ENCODE data around the gene HECTD4. TPM values are rescaled to one million over a fixed set of nuclear protein-coding genes. Genes with fewer than 3 reads are reported as not detected.

HECTD4 gene
- total and polyA plus RNA-seq, 11 donors = 6.3 to 30.7 (median 23.1) TPM

DNA sequence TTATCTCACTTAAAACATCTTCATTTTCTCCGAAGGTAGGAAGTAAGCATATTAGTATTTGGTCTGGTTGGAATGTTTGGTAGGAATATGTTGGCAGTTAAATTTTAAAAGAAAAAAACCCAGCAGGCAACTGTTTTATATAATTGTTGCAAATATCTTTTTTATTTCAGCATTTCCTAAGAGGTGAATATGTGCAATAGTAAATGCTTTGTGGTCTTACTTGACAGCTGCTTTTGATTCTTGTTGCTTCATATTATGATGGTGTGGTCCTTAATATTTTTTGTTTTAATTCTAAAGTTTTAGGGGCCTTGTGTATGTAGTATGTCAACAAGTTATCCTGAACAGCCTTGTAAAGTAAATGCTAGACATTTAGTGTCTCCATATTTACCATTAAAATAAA, 250.5 kb downstream of the HECTD4 start:
- Histone ChIP-seq H3K4me1 (peaks cover 3 to 68% (median 49%) of the 10 kb centered on the region in 12 donors), H3K4me3 (peak overlapping the region in 1 of 12 donors; percentile 36), H3K27ac (peak overlapping the region in 5 of 12 donors; percentile 44 to 95 (median 67)), H3K36me3 (peaks cover 0 to 51% (median 28%) of the 10 kb centered on the region in 9 donors), H3K9me3 (no peaks in the 10 kb centered on the region), H3K27me3 (no peaks in the 10 kb centered on the region)
- ATAC-seq (no peak), DNase-seq (no peak)
- intact Hi-C loops (cut with DNase I) = no loop called here
- no peak for TF ChIP-seq POLR2A (IDR thresholded peaks at IDR 0.05)
- TF ChIP-seq, protein P1, sequence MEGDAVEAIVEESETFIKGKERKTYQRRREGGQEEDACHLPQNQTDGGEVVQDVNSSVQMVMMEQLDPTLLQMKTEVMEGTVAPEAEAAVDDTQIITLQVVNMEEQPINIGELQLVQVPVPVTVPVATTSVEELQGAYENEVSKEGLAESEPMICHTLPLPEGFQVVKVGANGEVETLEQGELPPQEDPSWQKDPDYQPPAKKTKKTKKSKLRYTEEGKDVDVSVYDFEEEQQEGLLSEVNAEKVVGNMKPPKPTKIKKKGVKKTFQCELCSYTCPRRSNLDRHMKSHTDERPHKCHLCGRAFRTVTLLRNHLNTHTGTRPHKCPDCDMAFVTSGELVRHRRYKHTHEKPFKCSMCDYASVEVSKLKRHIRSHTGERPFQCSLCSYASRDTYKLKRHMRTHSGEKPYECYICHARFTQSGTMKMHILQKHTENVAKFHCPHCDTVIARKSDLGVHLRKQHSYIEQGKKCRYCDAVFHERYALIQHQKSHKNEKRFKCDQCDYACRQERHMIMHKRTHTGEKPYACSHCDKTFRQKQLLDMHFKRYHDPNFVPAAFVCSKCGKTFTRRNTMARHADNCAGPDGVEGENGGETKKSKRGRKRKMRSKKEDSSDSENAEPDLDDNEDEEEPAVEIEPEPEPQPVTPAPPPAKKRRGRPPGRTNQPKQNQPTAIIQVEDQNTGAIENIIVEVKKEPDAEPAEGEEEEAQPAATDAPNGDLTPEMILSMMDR (IDR thresholded peaks at IDR 0.05) = no peak
- 72 to 87% (median 78%) methylated on average over 1 of the region's 1 CpG for WGBS, 4 donors

DNA sequence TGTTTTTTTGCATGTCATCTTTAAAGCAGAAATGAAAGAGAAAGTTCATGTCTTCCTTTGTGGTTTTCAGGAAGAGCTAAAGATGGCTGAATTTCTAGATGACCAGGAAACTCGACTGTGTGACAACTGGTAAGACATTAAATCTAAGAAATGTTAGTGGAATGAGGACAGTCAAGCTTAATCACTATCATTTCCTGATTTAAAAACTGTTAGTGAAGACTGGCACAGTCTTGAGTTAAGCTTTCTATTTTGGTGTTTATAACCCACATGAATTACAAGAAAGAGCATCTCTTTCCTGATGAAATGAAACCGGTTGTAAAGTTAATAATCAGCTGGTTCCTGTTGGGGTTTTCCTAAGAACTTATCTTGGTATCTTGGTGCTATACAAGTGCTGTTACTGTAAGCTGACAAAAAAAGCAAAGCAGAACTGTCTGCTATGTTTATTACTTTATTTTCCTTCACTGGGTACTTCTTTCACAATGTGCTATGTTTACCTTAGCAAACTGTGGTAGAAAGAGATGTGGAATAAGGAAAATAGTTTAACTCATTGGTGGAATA, 251.7 kb downstream of the HECTD4 start:
- peak overlapping the region in 7 of 12 donors; percentile 6 to 36 (median 28) for H3K4me3 ChIP-seq
- WGBS, 4 donors = 14 to 24% (median 16%) methylated on average over 2 of the region's 2 CpGs
- no peak for DNase-seq
- no peaks in the 10 kb centered on the region for H3K9me3 ChIP-seq
- H3K27me3 ChIP-seq = no peaks in the 10 kb centered on the region
- intact Hi-C loops (cut with DNase I) = no loop called here
- H3K36me3 ChIP-seq = peaks cover 0 to 40% (median 17%) of the 10 kb centered on the region in 9 donors
- peak in 1 of 4 donors; percentile 25 for ATAC-seq
- H3K4me1 ChIP-seq = peaks cover 7 to 74% (median 55%) of the 10 kb centered on the region in 12 donors
- H3K27ac ChIP-seq = peak overlapping the region in 11 of 12 donors; percentile 44 to 95 (median 54)
- no peak for TF ChIP-seq POLR2A (IDR thresholded peaks at IDR 0.05)
- TF ChIP-seq, protein P1 (IDR thresholded peaks at IDR 0.05) = no peak

DNA sequence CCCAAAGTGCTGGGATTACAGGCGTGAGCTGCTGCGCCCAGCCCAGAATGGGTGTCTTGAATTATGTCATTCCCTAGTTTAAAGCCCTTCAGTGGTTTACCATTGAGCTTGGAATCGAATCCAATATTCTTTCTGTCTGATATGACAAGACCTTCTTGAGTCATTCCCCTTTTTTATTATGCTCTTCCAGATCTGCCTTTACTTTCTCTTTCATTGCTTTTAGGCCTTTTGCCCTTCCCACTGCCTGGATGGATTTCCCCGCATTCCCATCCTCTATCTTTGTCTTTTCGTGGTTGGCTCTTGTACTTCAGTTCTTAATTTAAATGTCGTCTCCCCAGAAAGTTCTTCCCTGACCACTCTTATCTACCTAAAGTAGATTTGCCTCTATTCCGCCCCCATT, 255.3 kb downstream of the HECTD4 start:
- peaks cover 7 to 80% (median 67%) of the 10 kb centered on the region in 12 donors for H3K4me1 ChIP-seq
- intact Hi-C loops (cut with DNase I) = loop anchor here in 1 of 10 donors (10.0 kb wide), 1 partner anchor 112 kb away; the partner anchor contains the start of genes ERP29 and TMEM116
- 78 to 86% (median 80%) methylated on average over 7 of the region's 7 CpGs for WGBS, 4 donors

DNA sequence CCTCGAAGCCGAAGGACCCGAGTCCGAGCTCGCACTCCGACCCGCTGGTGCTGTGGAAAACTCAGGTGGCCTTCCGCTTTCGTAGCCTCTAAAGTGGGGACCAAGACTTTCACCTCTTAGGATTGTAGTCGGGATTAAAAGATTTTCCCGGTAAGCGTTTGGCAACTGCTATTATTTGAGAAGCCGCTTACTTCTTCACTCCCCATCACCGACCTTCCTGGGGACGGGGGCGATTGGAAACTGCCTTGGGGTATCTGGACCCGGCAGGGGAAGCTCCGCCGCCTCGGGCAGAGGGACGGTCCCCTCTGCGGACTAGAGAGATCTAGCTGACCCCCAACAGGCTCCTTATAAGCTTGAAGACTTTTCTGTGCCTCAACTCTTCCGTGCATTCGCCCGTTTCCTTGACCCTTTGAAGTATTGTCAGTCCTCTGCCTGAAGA, 256.2 kb downstream of the HECTD4 start:
- peaks cover 0 to 2% (median 0%) of the 10 kb centered on the region in 9 donors for H3K36me3 ChIP-seq
- WGBS, 4 donors = 2 to 3% (median 2%) methylated on average over 22 to 25 of the region's 25 CpGs
- peaks cover 7 to 80% (median 63%) of the 10 kb centered on the region in 12 donors for H3K4me1 ChIP-seq
- no peaks in the 10 kb centered on the region for H3K27me3 ChIP-seq
- DNase-seq (peak in 1 of 5 donors; percentile 24), ATAC-seq (no peak)
- intact Hi-C loops (cut with DNase I) = loop anchor here in 1 of 10 donors (10.0 kb wide), 1 partner anchor 111 kb away; the partner anchor contains the start of genes ERP29 and TMEM116
- peak overlapping the region; percentile 75 to 95 (median 90) for H3K27ac ChIP-seq
- H3K9me3 ChIP-seq = no peaks in the 10 kb centered on the region
- TF ChIP-seq, protein P1 (IDR thresholded peaks at IDR 0.05) = no peak
- TF ChIP-seq POLR2A (IDR thresholded peaks at IDR 0.05) = no peak
- H3K4me3 ChIP-seq = peak overlapping the region; percentile 63 to 96 (median 81)

More for the DNA sequence above, 255.3 kb downstream of the HECTD4 start:
- H3K27ac ChIP-seq = peak overlapping the region in 2 of 12 donors; percentile 91 to 95
- peak overlapping the region in 7 of 12 donors; percentile 69 to 96 (median 74) for H3K4me3 ChIP-seq
- no peak for TF ChIP-seq POLR2A (IDR thresholded peaks at IDR 0.05)
- TF ChIP-seq, protein P1 (IDR thresholded peaks at IDR 0.05) = no peak
- no peaks in the 10 kb centered on the region for H3K9me3 ChIP-seq
- DNase-seq (no peak), ATAC-seq (no peak)
- peaks cover 0 to 9% (median 0%) of the 10 kb centered on the region in 9 donors for H3K36me3 ChIP-seq
- H3K27me3 ChIP-seq = no peaks in the 10 kb centered on the region
